SK-N-SH treated with all-trans-retinoic acid at 6 μM for 48 hours (cell line): Measurements from ENCODE around the gene IMPG2.

ENCODE experiments used
- ATAC-seq: fragments of 200-7000 bp; cut with Tn5 transposase; 3 replicates; pipeline ENCODE4 v1.9.1; 2020; ENCODE audit warnings: mild to moderate bottlenecking, moderate library complexity
- ARNTL ChIP-seq: fragments of 450-650 bp; formaldehyde crosslinking; IDR thresholded peaks from 2 replicates; pipeline ENCODE4 v1.5.0; 2020; ENCODE audit warnings: low read depth, mild to moderate bottlenecking, moderate library complexity, borderline replicate concordance
- BACH2 ChIP-seq: fragments of 250-450 bp; sonication (Bioruptor Pico); IDR thresholded peaks from 2 replicates; pipeline ENCODE4 v1.9.0; 2021; ENCODE audit warnings: mild to moderate bottlenecking, borderline replicate concordance
- CSDC2 ChIP-seq: fragments of 250-450 bp; sonication (Bioruptor Pico); IDR thresholded peaks from 2 replicates; pipeline ENCODE4 v1.5.0; 2020; ENCODE audit warnings: mild to moderate bottlenecking, moderate library complexity
- CSRNP3 ChIP-seq: fragments of 250-450 bp; sonication (Bioruptor Pico); IDR thresholded peaks from 2 replicates; pipeline ENCODE4 v1.5.1; 2021; ENCODE audit warnings: mild to moderate bottlenecking, moderate library complexity
- ISL1 ChIP-seq: fragments of 250-450 bp; sonication (Bioruptor Pico); IDR thresholded peaks from 2 replicates; pipeline ENCODE4 v2.1.2; 2022; ENCODE audit warnings: mild to moderate bottlenecking, moderate library complexity
- OSR1 ChIP-seq: fragments of 250-450 bp; sonication (Bioruptor Pico); IDR thresholded peaks from 2 replicates; pipeline ENCODE4 v1.8.0; 2022; ENCODE audit warnings: moderate library complexity, mild to moderate bottlenecking, inconsistent platforms
- PPARA ChIP-seq: fragments of 250-450 bp; sonication (Bioruptor Pico); IDR thresholded peaks from 2 replicates; pipeline ENCODE4 v1.5.0; 2020; ENCODE audit warnings: mild to moderate bottlenecking, borderline replicate concordance
- RARB ChIP-seq: fragments of 250-450 bp; sonication (Bioruptor Pico); IDR thresholded peaks from 2 replicates; pipeline ENCODE4 v1.8.0; 2021; ENCODE audit warnings: mild to moderate bottlenecking, moderate library complexity
- SNAI2 ChIP-seq: fragments of 250-450 bp; sonication (Bioruptor Pico); IDR thresholded peaks from 2 replicates; pipeline ENCODE4 v1.5.0; 2020; ENCODE audit warnings: mild to moderate bottlenecking, moderate library complexity
- TCF4 ChIP-seq: fragments of 250-450 bp; sonication (Bioruptor Pico); IDR thresholded peaks from 2 replicates; pipeline ENCODE4 v1.8.0; 2021; ENCODE audit warnings: mild to moderate bottlenecking, moderate library complexity, borderline replicate concordance
- TSHZ2 ChIP-seq: fragments of 250-450 bp; sonication (Bioruptor Pico); IDR thresholded peaks from 2 replicates; pipeline ENCODE4 v1.5.0; 2020; ENCODE audit warnings: mild to moderate bottlenecking, moderate library complexity
- ZC3H10 ChIP-seq: fragments of 250-450 bp; sonication (Bioruptor Pico); IDR thresholded peaks from 2 replicates; pipeline ENCODE4 v1.5.1; 2021; ENCODE audit warnings: mild to moderate bottlenecking, moderate library complexity
- ZFP3 ChIP-seq: fragments of 250-450 bp; sonication (Bioruptor Pico); IDR thresholded peaks from 2 replicates; pipeline ENCODE4 v1.5.0; 2020; ENCODE audit warnings: mild to moderate bottlenecking, moderate library complexity
- ZFP30 ChIP-seq: fragments of 450-650 bp; formaldehyde crosslinking; IDR thresholded peaks from 2 replicates; pipeline ENCODE4 v1.5.0; 2022; ENCODE audit warnings: mild to moderate bottlenecking, moderate library complexity
- ZNF565 ChIP-seq: fragments of 450-650 bp; formaldehyde crosslinking; conservative IDR thresholded peaks from 2 replicates; pipeline ENCODE4 v1.5.0; 2020; ENCODE audit warnings: low read depth, mild to moderate bottlenecking, moderate library complexity
- ZNF70 ChIP-seq: fragments of 450-650 bp; formaldehyde crosslinking; IDR thresholded peaks from 2 replicates; pipeline ENCODE4 v1.5.0; 2020; ENCODE audit warnings: mild to moderate bottlenecking, moderate library complexity
- ZNF8 ChIP-seq: fragments of 450-650 bp; formaldehyde crosslinking; IDR thresholded peaks from 2 replicates; pipeline ENCODE4 v1.5.0; 2020; ENCODE audit warnings: mild to moderate bottlenecking, moderate library complexity
- TF ChIP-seq, protein P1 (sequence below): fragments of 250-450 bp; sonication (Bioruptor Pico); IDR thresholded peaks from 2 replicates; pipeline ENCODE4 v1.8.0; 2020; ENCODE audit warnings: mild to moderate bottlenecking, moderate library complexity, borderline replicate concordance
- TF ChIP-seq, protein P2 (sequence below): fragments of 250-450 bp; sonication (Bioruptor Pico); IDR thresholded peaks from 2 replicates; pipeline ENCODE4 v1.8.0; 2021; ENCODE audit warnings: low read depth, mild to moderate bottlenecking, moderate library complexity, borderline replicate concordance
- TF ChIP-seq, protein P3 (sequence below): fragments of 250-450 bp; sonication (Bioruptor Pico); IDR thresholded peaks from 2 replicates; pipeline ENCODE4 v1.5.1; 2020; ENCODE audit warnings: low read depth, mild to moderate bottlenecking, moderate library complexity

The IMPG2 gene

GRCh38 chr3:101203411-101203810, 117.0 kb downstream of the IMPG2 start:
- ATAC-seq = 0 out of 3 replicates have a peak, but pooled peaks have one; percentile 16
- TF ChIP-seq ZC3H10 (CRISPR knock-in tag) = no peak

DNA sequence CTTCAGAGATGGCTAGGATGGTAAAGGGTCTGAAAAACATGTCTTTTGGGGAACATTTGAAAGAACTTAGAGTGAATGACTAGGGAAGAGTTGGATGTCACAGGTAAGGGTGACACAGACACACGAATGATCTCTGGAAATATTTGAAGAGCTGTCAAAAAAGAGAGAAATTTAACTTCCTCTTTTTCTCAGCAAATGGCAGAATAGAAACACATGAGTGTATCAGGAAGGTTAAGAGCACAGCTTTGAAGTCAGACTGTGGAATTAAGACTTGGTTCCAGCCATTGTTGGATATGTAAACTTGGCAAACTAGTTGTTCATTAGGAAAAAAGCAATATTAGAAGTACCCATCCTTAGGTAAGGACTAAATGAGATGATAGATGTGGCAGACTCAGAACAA, 117.7 kb downstream of the IMPG2 start:
- no peak for ATAC-seq
- TF ChIP-seq ZFP30 (CRISPR knock-in tag) (no peak), RARB (no peak), TSHZ2 (CRISPR knock-in tag) (no peak), ZNF8 (no peak), CSRNP3 (no peak)
- TF ChIP-seq, protein P1, sequence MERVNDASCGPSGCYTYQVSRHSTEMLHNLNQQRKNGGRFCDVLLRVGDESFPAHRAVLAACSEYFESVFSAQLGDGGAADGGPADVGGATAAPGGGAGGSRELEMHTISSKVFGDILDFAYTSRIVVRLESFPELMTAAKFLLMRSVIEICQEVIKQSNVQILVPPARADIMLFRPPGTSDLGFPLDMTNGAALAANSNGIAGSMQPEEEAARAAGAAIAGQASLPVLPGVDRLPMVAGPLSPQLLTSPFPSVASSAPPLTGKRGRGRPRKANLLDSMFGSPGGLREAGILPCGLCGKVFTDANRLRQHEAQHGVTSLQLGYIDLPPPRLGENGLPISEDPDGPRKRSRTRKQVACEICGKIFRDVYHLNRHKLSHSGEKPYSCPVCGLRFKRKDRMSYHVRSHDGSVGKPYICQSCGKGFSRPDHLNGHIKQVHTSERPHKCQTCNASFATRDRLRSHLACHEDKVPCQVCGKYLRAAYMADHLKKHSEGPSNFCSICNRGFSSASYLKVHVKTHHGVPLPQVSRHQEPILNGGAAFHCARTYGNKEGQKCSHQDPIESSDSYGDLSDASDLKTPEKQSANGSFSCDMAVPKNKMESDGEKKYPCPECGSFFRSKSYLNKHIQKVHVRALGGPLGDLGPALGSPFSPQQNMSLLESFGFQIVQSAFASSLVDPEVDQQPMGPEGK = no peak
- TF ChIP-seq, all 23 proteins: peak for 0

- ATAC-seq = no peak
- TF ChIP-seq ZNF70 (CRISPR knock-in tag) = no peak
- no peak for TF ChIP-seq RARB
- no peak for TF ChIP-seq ZFP30 (CRISPR knock-in tag)
- no peak for TF ChIP-seq ZC3H10 (CRISPR knock-in tag)
- no peak for TF ChIP-seq SNAI2 (CRISPR knock-in tag)
- TF ChIP-seq PPARA = no peak
- TF ChIP-seq ZNF565 (CRISPR knock-in tag) = no peak
- no peak for TF ChIP-seq OSR1 (CRISPR knock-in tag)
- no peak for TF ChIP-seq TCF4 (CRISPR knock-in tag)
- TF ChIP-seq ZNF8 = no peak
- no peak for TF ChIP-seq ARNTL (CRISPR knock-in tag)
- no peak for TF ChIP-seq CSDC2 (CRISPR knock-in tag)
- TF ChIP-seq, protein P2, sequence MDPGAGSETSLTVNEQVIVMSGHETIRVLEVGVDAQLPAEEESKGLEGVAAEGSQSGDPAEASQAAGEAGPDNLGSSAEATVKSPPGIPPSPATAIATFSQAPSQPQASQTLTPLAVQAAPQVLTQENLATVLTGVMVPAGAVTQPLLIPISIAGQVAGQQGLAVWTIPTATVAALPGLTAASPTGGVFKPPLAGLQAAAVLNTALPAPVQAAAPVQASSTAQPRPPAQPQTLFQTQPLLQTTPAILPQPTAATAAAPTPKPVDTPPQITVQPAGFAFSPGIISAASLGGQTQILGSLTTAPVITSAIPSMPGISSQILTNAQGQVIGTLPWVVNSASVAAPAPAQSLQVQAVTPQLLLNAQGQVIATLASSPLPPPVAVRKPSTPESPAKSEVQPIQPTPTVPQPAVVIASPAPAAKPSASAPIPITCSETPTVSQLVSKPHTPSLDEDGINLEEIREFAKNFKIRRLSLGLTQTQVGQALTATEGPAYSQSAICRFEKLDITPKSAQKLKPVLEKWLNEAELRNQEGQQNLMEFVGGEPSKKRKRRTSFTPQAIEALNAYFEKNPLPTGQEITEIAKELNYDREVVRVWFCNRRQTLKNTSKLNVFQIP (CRISPR knock-in tag) = no peak
- TF ChIP-seq ISL1 (CRISPR knock-in tag) = no peak
- TF ChIP-seq, protein P3, sequence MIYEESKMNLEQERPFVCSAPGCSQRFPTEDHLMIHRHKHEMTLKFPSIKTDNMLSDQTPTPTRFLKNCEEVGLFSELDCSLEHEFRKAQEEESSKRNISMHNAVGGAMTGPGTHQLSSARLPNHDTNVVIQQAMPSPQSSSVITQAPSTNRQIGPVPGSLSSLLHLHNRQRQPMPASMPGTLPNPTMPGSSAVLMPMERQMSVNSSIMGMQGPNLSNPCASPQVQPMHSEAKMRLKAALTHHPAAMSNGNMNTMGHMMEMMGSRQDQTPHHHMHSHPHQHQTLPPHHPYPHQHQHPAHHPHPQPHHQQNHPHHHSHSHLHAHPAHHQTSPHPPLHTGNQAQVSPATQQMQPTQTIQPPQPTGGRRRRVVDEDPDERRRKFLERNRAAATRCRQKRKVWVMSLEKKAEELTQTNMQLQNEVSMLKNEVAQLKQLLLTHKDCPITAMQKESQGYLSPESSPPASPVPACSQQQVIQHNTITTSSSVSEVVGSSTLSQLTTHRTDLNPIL (CRISPR knock-in tag) = no peak
- TF ChIP-seq BACH2 (CRISPR knock-in tag) = no peak
- TF ChIP-seq, protein P1 = no peak
- TF ChIP-seq ZFP3 (CRISPR knock-in tag) = no peak
These were observed 119.9 kb downstream of the IMPG2 start for GRCh38 chr3:101200461-101200860.
